HepG2 (cell line): ENCODE data around the gene TMEM253. TPM values are rescaled to one million over a fixed set of nuclear protein-coding genes. Genes with fewer than 3 reads are reported as not detected.

Experiments
- HNF4G ChIP-seq, 2 experiments: sonication (generic) in 1 of 2; formaldehyde crosslinking in 1 of 2; IDR thresholded peaks; 2 replicates each; pipeline versions ENCODE4 v1.4.0 to v1.6.1; 2011 to 2020; ENCODE audit warnings: borderline replicate concordance in 2 of 2, low read depth in 2 of 2, mild to moderate bottlenecking in 2 of 2, low read length in 1 of 2, missing genetic modification reagents in 1 of 2, moderate library complexity in 1 of 2
- IKZF1 ChIP-seq: fragments of 450-650 bp; IDR thresholded peaks from 2 replicates; pipeline ENCODE4 v1.7.1; 2016
- NCOA5 ChIP-seq: sonication (generic); formaldehyde crosslinking; IDR thresholded peaks from 2 replicates; pipeline ENCODE4 v1.4.0; 2020; ENCODE audit warnings: missing genetic modification reagents
- NFIC ChIP-seq: IDR thresholded peaks from 2 replicates; pipeline ENCODE4 v1.6.1; 2012; ENCODE audit warnings: mild to moderate bottlenecking, low read length, inconsistent platforms
- PBX3 ChIP-seq: sonication (generic); formaldehyde crosslinking; IDR thresholded peaks from 2 replicates; pipeline ENCODE4 v1.8.1; 2023; ENCODE audit warnings: missing genetic modification reagents, inconsistent platforms, borderline replicate concordance
- REPIN1 ChIP-seq: sonication (generic); formaldehyde crosslinking; IDR thresholded peaks from 2 replicates; pipeline ENCODE4 v1.8.0; 2022; ENCODE audit warnings: missing genetic modification reagents, low read depth, mild to moderate bottlenecking, borderline replicate concordance
- SIX1 ChIP-seq: sonication (generic); formaldehyde crosslinking; IDR thresholded peaks from 2 replicates; pipeline ENCODE4 v1.4.0; 2020; ENCODE audit warnings: missing genetic modification reagents, borderline replicate concordance
- SMARCC2 ChIP-seq: fragments of 450-650 bp; IDR thresholded peaks from 2 replicates; pipeline ENCODE4 v1.6.1; 2017; ENCODE audit warnings: antibody characterized with exemption, mild to moderate bottlenecking
- SP2 ChIP-seq: sonication (generic); formaldehyde crosslinking; IDR thresholded peaks from 2 replicates; pipeline ENCODE4 v1.5.1; 2020; ENCODE audit warnings: mild to moderate bottlenecking, missing genetic modification reagents
- THRA ChIP-seq: sonication (generic); formaldehyde crosslinking; IDR thresholded peaks from 2 replicates; pipeline ENCODE4 v1.4.0; 2020; ENCODE audit warnings: missing genetic modification reagents, borderline replicate concordance
- ZNF280D ChIP-seq: sonication (generic); formaldehyde crosslinking; IDR thresholded peaks from 2 replicates; pipeline ENCODE4 v1.5.1; 2020; ENCODE audit warnings: mild to moderate bottlenecking, missing genetic modification reagents
- ZNF614 ChIP-seq: IDR thresholded peaks from 2 replicates; pipeline ENCODE4 v1.6.1; 2018; ENCODE audit warnings: missing biosample characterization, missing genetic modification reagents, inconsistent platforms, borderline replicate concordance
- ZNF687 ChIP-seq: sonication (generic); formaldehyde crosslinking; IDR thresholded peaks from 2 replicates; pipeline ENCODE4 v1.5.1; 2020; ENCODE audit warnings: mild to moderate bottlenecking, missing genetic modification reagents, moderate library complexity
- polyA plus RNA-seq, 8 experiments: library from polyadenylated mRNA; depleted of rRNA in 3 of 8; stranded (reverse) in 7 of 8; unstranded in 1 of 8; fragments of >200 nt; fragmentation: Illumina TruSeq in 4 of 8; extraction: Trizol in 4 of 8; gene quantifications; 2 replicates each; pipeline versions ENCODE4 v1.2.1 to v1.2.3, GENCODE V29; 2011 to 2016; ENCODE audit warnings: low read depth in 4 of 8, missing spikeins in 1 of 8, mixed read lengths in 1 of 8; ENCODE audit not compliant: insufficient read depth in 1 of 8
- total RNA-seq, 5 experiments: library from RNA; depleted of rRNA; stranded (reverse); fragments of >200 nt; fragmentation: Illumina TruSeq; extraction: Trizol; gene quantifications; 2 replicates each; pipeline ENCODE4 v1.2.3, GENCODE V29; 2016; ENCODE audit warnings: low read depth in 1 of 5
- TF ChIP-seq, protein P1 (sequence below): IDR thresholded peaks from 2 replicates; pipeline ENCODE4 v1.6.1; 2018; ENCODE audit warnings: missing genetic modification reagents
- TF ChIP-seq, protein P2 (sequence below): sonication (generic); formaldehyde crosslinking; IDR thresholded peaks from 2 replicates; pipeline ENCODE4 v1.8.1; 2023; ENCODE audit warnings: mild to moderate bottlenecking, moderate library complexity, missing genetic modification reagents

The TMEM253 gene
- total and polyA plus RNA-seq, 2 of the 13 experiments (the other 11 are each of a cell fraction or from before 2014, with no cell fraction given): 0.29 to 0.45 TPM

DNA sequence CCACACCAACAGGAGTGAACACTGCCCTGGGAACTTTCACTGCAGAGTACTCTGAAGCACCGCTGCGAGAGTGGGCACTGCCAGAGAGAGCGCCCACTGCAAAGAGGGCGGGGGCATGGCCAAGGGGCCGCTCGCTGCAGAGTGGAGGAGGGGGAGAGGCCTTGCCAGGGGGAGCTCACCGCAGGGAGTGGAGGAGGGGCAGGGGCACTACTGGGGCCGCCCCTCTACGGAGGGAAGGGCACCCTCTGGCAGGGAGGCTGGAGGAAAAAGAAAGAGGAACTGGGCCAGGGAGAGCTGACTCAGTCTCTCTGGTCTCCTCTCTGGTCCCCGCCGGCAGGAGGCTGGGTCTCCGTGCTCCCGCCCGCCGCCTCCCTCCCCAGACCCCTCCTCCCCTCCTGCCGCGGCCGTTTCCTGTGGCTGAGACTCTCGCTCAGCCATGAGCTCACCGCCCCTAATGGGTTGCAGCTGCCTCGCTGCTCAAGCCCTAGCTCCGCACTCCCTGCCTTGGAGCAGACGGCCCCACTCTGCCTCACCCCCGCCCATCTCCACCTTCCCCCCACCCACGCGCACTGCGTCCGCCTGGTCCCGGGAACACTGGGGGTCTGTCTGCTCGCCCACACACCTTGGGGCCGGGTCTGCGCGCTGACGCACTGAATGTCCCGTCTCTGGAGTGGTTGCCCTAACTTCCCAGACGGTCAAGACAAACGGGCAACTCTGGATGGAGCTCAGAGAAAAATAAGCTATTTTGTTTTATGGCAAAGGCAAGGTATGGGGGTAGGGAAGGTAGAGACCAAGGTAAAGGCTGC lies 29.4 kb upstream of the TMEM253 start (continued):
- TF ChIP-seq ZNF687 (CRISPR knock-in tag) (peak; percentile 73), THRA (no peak), NCOA5 (CRISPR knock-in tag) (no peak), PBX3 (CRISPR knock-in tag) (no peak), HNF4G (IDR thresholded peaks at IDR 0.05; ENCODE audit: borderline replicate concordance, low read depth, low read length) (no peak), HNF4G (CRISPR knock-in tag; IDR thresholded peaks at IDR 0.05; ENCODE audit: borderline replicate concordance, low read depth) (no peak; the same call in 1 of the 2 replicates), SIX1 (CRISPR knock-in tag) (no peak), SMARCC2 (no peak), IKZF1 (no peak), ZNF280D (0 out of 2 replicates have a peak, but pooled peaks have one; percentile 50), REPIN1 (CRISPR knock-in tag) (no peak), NFIC (no peak), SP2 (no peak), ZNF614 (no peak; the same call in 1 of the 2 replicates)
- TF ChIP-seq, protein P1, sequence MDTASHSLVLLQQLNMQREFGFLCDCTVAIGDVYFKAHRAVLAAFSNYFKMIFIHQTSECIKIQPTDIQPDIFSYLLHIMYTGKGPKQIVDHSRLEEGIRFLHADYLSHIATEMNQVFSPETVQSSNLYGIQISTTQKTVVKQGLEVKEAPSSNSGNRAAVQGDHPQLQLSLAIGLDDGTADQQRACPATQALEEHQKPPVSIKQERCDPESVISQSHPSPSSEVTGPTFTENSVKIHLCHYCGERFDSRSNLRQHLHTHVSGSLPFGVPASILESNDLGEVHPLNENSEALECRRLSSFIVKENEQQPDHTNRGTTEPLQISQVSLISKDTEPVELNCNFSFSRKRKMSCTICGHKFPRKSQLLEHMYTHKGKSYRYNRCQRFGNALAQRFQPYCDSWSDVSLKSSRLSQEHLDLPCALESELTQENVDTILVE: no peak
- TF ChIP-seq, protein P2, sequence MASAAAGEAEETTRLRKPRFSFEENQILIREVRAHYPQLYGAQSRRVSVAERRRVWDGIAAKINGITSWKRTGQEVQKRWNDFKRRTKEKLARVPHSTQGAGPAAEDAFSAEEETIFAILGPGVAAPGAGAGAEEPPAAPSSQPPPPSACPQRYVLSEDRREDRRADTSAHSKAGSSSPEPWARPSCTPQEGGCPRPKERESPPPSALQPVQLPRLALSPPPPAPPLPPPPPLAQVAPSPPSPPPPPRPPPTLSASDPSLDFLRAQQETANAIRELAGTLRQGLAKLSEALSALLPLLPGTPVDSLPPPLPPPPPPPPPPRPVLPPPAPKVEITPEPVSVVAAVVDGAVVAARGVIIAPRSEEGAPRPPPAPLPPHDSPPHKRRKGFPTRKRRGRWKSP (CRISPR knock-in tag): no peak; the same call in 1 of the 2 replicates
